ENCODE measurements around the gene CUEDC2.

CUEDC2 gene

DNA sequence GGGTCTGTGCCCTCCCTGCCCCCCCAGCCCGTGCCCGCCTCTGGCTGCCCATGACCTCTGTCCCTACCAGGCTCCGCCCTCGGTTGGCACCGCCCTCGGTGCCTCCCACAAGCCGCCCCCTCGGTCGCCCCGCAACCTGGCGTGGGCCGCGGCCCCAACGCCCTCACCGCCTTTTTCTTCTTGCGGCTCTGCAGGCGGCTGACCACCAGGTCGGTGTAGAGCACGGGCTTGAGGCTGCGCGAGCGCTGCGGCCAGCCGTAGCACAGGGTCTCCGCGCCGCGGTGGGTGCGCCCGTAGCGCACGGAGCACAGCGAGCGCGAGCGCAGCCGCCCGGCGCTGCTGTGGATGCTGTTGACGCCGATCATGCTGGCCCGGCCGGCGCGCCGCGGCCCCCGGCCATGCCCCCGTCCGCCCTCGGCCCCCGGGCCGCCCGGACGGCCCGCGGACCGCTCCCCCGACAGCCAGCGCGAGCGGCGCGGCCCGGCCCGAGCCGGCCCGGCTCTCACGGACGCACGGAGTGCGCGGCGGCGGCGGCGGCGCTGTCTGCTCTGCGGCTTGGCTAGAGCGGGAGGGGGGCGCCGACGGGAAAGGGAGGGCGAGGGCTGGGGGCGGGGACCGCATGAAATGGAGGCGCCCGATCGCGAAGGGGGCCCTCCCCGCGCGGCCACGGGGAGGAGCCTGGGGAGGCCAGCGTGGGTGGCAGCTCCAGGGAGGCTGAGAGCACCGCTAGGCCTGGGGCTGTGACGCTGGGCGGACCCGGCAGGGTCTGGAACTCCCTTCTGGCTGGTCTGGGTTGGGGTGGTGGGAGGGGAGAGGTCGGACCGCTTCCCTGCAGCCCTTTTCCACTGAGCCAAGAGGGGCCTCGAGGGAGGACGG, 23.4 kb downstream of the CUEDC2 start:
- peak; percentile 35 for DNase-seq

DNA sequence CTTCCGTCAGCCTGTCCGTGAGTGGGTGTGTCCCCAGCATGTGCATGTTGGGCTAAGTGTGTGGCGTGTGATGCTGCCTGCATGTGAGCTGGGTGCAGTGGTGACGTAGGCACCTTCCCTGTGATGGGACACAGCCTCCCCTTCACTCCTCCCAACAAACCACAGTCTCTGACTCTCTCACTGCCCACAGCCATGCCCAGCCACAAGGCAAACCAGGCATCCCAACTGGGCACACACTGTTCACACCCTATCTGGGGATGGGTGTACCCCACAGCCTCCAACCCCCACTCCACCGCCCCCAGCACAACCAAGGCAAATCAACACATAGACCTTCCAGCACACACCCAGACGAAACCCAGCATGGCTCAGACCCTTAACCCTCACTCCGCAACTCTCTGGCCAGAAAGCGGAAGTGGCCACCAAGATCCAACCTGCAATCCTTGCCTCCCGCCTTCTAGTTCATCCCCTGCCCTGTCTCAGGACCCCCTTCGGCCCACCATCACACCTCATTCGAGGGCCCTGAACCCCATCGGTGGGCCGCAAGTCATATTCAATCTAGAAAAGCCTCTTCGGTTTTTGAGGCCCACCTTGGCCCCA, 24.1 kb downstream of the CUEDC2 start:
- DNase-seq = no peak

DNA sequence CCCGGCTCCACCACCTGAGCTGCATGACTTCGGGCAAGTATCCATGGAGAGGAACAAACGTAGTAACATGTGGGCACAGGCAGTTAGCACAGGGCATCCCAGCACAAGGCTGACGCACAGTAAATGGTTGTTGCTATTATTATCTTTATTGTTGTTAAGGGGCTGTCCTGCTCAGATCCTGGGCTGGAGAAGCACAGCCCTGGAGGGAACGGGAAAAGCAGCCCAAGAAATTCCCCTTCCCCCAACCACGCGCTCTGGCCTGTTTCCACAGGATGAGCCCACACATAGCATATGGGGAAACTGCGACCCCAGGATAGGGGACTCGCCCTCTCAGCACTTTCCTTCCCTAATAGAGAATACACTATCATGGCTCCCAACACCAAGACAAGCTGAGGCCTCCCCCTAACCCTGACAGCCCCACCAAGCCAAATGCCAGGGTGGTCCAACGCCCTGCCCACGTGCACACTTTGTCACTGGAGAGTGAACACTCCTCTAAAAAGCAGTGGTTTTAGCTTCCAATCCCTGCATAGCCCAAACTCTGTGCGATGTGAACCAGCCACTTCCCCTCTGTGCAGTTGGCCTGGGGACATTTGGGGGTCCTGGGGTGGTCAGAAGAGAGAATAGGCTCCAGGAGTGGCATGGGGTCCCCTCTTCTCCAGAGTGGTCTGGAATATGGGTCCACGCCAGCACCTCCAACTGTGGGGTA, 24.8 kb downstream of the CUEDC2 start:
- no peak for DNase-seq

DNA sequence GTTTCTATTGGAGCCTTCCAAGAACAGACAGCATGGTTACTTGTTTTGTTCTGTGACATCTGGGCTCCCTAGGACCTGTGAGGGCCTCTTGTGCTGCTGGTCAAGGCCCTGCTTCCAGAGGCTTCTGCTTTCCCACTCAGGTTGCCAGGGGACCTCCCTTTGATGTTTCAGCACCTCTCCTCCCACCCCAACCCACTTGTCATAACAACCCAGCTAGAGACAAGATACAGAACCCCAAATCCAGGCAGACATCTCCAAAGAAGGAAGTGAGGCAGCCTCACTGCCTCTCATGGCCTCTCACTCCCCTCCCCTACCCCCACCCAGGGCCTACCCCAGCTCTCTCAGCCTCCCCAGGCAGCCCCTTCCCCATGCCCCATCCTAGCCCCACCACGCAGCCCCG, 25.6 kb downstream of the CUEDC2 start:
- no peak for DNase-seq

DNA sequence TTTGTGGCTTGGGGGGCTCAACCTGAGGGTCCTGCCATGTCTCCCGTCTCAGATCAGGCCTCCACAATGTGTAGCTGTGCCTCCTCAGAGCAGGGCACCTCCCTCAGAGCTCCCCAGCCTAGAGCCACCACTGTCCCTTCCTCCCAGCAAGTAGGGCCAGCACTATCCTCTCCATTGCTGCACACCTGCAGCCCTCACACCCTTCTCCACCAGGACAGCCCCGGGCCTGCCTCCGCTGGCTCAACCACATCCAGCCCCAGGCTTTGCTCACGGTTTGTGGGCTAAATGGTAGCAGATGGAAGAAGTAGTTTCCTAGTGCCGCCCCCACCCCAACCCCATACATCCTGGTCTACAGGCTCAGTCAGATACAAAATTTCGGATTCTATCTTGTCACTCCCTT, 26.7 kb downstream of the CUEDC2 start:
- DNase-seq = no peak

DNA sequence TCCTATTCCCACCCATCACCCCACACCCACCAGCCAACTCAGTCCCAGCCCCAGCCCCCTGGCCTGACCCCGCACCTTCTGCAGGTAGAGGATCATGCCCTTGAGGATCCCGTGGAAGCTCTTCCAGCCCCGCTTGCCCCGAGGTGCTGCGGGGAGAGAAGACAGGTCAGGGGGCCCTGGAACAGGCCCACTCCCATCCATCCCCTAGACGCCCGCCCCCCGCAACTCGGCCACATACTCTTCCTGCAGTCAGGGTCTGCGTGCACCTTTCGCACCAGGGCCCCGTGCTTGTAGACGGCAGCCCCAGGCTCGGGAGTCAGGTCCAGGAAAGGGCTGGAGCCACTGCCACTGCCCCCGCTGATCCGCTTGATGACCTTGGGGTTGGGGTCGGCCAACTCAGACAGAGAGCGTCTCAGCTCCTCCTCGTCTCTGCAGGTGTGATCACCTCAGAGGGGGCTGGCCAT, 27.2 kb downstream of the CUEDC2 start:
- DNase-seq = no peak

DNA sequence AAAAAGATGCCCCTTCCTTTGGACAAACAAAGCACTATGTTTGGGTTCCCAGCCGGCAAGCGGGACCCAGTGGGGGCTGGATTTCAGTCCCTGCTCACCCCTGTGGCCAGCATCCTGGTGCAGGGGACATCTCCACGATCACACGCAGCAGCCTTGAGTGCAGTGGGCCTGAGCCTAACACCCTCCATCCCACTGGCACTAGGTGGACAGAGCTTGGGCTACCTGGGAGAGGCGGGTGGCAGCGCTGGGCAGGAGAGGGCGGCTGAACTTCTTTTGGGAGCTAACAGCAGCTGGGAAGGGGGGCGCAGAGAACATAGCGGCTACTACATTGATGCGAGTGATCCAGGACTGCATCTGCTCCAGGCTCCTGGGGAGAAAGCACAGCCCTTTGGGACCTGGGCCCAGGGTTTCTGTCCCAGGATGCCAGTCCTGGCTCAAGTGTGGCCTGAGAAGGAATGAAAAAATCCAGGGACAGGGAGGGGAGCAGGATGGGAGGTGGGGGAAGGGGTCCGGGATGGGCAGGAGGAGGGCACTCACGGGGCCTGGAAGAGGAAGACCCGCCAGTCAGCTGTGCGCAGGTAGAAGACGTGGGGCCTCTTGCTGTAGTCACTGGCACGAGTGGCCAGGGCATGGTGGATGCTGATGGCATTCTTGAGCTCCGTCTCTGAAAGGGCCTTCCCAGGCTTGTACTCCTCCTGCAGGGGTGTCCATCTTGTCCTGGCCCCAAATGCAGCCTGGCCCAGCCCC, 27.8 kb downstream of the CUEDC2 start:
- no peak for DNase-seq

DNA sequence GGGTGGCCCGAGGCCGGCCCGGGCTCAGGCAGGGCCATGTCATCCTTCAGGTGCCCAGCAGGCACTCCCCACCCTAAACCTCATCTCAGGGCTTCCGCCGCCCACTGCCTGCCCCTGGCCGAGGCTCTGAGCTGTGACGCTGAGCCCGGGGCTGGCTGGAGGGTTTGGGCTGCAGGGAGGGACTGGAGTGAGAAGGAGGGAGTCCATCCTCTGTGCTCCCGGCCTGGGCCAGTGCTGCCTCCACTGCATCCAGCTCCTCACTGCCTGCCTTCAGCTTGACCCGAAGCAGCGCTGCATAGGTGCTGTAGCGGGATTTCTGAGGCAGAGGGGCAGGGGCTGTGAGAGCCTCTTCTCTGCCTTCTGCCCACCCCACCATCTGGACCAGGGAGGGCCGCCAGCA, 29.3 kb downstream of the CUEDC2 start:
- DNase-seq = no peak

DNA sequence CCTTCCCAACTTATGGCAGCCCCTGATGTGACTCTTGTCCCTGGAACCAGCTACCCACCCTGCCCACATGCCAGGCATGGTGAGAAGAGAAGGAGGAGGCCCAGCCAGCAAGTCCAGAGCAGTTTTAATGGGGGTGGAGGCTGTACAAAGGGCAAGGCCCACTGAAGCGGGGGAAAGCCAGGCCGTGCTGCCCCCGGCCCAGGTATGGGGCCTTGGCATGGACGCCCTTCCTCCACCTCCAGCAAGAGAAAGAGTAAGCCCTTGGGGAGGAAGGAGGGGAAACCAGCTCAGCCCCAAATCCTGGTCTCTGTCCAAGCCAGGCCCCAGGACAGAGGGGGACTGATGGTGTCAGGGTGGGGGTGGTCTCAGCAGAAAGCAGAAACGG, 29.9 kb downstream of the CUEDC2 start:
- DNase-seq = no peak

DNA sequence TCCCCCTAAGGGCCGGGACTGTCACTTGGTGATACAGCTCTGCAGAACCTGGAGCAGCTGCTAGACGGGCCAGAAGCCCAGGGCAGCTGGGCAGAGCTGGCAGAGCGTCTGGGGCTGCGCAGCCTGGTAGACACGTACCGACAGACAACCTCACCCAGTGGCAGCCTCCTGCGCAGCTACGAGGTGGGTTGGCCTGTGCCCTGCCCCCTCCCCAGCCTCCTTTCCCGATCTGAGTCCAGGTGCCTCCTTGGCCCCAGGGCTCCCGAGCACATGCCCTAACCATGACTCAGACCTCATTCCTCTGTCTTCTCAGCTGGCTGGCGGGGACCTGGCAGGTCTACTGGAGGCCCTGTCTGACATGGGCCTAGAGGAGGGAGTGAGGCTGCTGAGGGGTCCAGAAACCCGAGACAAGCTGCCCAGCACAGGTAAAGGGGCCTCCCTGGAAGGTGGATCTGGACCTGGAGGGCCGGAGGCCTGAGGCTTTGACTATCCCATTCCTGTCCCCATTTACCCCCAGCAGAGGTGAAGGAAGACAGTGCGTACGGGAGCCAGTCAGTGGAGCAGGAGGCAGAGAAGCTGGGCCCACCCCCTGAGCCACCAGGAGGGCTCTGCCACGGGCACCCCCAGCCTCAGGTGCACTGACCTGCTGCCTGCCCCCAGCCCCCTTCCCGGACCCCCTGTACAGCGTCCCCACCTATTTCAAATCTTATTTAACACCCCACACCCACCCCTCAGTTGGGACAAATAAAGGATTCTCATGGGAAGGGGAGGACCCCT, 30.5 kb downstream of the CUEDC2 start:
- no peak for DNase-seq

DNA sequence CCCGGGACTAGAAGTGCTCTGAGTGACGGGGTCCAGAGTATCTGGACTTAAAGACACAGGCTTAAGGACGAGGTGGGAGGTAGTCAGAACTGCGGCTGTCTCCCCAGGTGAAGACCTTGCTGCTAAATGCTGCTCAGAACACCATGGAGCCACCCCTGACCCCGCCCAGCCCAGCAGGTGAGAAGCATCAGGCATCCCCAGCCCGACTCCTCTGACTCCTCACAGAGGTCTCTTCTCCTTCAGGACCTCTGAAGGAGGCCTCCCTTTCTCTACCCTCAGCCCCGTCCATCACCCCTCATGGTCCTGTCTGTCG, 31.1 kb downstream of the CUEDC2 start:
- no peak for DNase-seq

DNA sequence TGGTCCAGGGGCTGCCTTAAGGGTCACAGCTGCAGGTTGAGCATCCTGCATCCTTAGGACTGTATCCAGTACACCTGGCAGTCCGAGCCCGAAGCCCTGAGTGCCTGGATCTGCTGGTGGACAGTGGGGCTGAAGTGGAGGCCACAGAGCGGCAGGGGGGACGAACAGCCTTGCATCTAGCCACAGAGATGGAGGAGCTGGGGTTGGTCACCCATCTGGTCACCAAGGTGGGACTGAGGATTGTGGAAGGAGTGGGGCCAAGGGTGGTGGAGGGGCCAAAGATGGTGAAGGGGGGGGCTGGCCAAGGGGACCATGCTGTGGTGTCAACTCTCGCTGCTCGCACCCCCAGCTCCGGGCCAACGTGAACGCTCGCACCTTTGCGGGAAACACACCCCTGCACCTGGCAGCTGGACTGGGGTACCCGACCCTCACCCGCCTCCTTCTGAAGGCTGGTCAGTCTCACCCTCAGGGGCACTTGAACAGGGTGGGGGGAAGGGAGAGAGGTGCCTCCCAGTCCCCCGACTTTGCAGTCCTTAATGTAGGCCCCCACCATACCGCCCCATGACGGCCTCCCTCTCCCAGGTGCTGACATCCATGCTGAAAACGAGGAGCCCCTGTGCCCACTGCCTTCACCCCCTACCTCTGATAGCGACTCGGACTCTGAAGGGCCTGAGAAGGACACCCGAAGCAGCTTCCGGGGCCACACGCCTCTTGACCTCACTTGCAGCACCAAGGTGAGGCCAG, 31.6 kb downstream of the CUEDC2 start:
- DNase-seq = no peak

DNA sequence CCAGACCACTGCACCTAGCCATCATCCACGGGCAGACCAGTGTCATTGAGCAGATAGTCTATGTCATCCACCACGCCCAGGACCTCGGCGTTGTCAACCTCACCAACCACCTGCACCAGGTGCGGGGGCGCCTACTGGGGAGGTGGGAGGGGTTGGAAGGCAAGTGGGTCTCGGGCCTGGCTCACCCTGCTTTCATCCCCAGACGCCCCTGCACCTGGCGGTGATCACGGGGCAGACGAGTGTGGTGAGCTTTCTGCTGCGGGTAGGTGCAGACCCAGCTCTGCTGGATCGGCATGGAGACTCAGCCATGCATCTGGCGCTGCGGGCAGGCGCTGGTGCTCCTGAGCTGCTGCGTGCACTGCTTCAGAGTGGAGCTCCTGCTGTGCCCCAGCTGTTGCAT, 32.3 kb downstream of the CUEDC2 start:
- DNase-seq = peak; percentile 32

- DNase-seq = peak; percentile 67
Measured at GRCh38 chr10:102399217-102400021, 33.0 kb downstream of the CUEDC2 start.

- no peak for DNase-seq
Measured at GRCh38 chr10:102398172-102399020, 34.0 kb downstream of the CUEDC2 start.

- DNase-seq = no peak
Measured at GRCh38 chr10:102397222-102398171, 34.9 kb downstream of the CUEDC2 start.

DNA sequence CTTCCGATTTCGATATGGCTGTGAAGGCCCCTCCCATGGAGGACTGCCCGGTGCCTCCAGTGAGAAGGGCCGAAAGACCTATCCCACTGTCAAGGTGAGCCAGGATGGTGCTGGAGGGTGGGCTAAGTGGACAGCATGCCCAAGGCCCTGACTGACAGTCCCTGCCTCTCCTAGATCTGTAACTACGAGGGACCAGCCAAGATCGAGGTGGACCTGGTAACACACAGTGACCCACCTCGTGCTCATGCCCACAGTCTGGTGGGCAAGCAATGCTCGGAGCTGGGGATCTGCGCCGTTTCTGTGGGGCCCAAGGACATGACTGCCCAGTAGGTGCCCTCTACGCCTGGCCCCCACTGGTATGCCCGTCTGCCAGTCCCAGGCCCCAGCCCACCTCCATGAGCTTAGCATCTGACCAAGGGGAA, 35.6 kb downstream of the CUEDC2 start:
- DNase-seq = no peak

- DNase-seq = no peak
Measured at GRCh38 chr10:102396317-102396650, 36.1 kb downstream of the CUEDC2 start.

Data from COR-L47 (cell line).